Measurements from ENCODE around the gene CMSS1.

The CMSS1 gene

DNA sequence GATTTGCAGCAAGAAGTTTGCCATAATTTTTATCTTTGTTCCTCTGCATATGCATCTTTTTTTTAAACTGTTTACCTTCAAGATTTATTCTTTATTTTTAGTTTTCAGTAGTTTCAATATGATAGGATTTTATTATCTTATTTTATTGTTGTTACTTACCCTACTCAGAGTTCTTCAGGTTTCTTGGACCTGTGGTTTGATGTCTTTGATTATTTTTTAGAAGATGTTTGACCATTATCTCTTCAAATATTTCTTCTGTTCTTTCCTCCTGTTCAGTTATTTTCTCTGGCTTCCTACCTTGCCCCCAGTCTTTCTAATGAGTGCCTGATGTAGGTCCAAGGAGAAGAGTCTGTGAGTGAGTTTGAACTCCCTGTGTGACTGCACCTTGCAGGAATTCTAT lies 158.9 kb downstream of the CMSS1 start:
- H3K27me3 ChIP-seq (ENCODE audit: insufficient read depth, low read length), result no peaks in the 10 kb centered on the region
- no peaks in the 10 kb centered on the region for H3K79me2 ChIP-seq (ENCODE audit: control insufficient read depth, insufficient read depth, low read length, poor library complexity)
- no peak overlapping the region for H2BK5ac ChIP-seq (ENCODE audit: low read depth, low read length, poor library complexity)
- H4K12ac ChIP-seq (ENCODE audit: low read depth, low read length), result no peak overlapping the region
- DNase-seq, result no peak
- no peaks in the 10 kb centered on the region for H3K36me3 ChIP-seq (ENCODE audit: control insufficient read depth in 1 of 2, insufficient read depth in 2 of 2, low read length in 2 of 2)
- no peak overlapping the region for H4K8ac ChIP-seq (ENCODE audit: low read depth, low read length)
- no peaks in the 10 kb centered on the region for H3K9me3 ChIP-seq (ENCODE audit: insufficient read depth, low read depth, low read length)
- H3K23ac ChIP-seq (ENCODE audit: low read length), result no peak overlapping the region
- no peaks in the 10 kb centered on the region for H3K79me1 ChIP-seq (ENCODE audit: low read length)
- no peak overlapping the region for H3K4me2 ChIP-seq (ENCODE audit: low read length)
- H3K18ac ChIP-seq (ENCODE audit: low read length), result no peak overlapping the region
- H3K9ac ChIP-seq (ENCODE audit: low read length), result no peak overlapping the region
- H2AK5ac ChIP-seq (ENCODE audit: low read length), result no peak overlapping the region
- H3K14ac ChIP-seq (ENCODE audit: low read length), result no peak overlapping the region
- no peak overlapping the region for H3K4me3 ChIP-seq (ENCODE audit: low read depth, low read length)
- no peak overlapping the region for H3K27ac ChIP-seq (ENCODE audit: low read depth, low read length)
- H3K4me1 ChIP-seq (ENCODE audit: control insufficient read depth in 1 of 2, insufficient read depth in 2 of 2, low read length in 2 of 2), result no peaks in the 10 kb centered on the region
- H3K4ac ChIP-seq (ENCODE audit: low read depth, low read length), result no peak overlapping the region
- no peak overlapping the region for H2BK12ac ChIP-seq (ENCODE audit: low read length)
- no peak overlapping the region for H4K91ac ChIP-seq (ENCODE audit: low read depth, low read length)
- no peak overlapping the region for H2AFZ ChIP-seq (ENCODE audit: insufficient read depth, low read length, poor library complexity)
- H2BK120ac ChIP-seq (ENCODE audit: insufficient read depth, low read length, poor library complexity), result no peak overlapping the region

DNA sequence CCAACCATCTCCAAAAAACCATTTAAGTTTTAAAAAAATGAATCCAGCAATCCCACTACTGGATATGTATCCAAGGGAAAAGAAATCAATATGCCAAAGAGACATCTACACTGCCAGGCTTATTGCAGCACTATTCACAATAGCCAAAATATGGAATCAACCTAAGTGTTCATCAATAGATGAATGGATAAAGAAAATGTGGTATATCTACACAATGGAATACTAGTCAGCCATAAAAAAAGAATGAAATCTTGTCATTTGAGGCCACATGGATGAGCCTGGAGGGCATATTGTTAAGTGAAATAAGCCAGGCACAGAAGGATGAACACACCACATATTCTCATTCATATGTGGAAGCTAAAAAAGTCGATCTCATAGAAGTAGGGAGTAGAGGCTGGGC lies 160.6 kb downstream of the CMSS1 start:
- H3K14ac ChIP-seq (ENCODE audit: low read length), result no peak overlapping the region
- no CpG with 5 or more reads among the region's 1 CpG for WGBS (ENCODE audit: extremely low coverage, insufficient coverage, insufficient read length)
- H3K79me2 ChIP-seq (ENCODE audit: control insufficient read depth, insufficient read depth, low read length, poor library complexity), result no peaks in the 10 kb centered on the region
- no peak overlapping the region for H2AK5ac ChIP-seq (ENCODE audit: low read length)
- H2BK12ac ChIP-seq (ENCODE audit: low read length), result no peak overlapping the region
- no peak overlapping the region for H2AFZ ChIP-seq (ENCODE audit: insufficient read depth, low read length, poor library complexity)
- H3K23ac ChIP-seq (ENCODE audit: low read length), result no peak overlapping the region
- no peaks in the 10 kb centered on the region for H3K4me1 ChIP-seq (ENCODE audit: control insufficient read depth in 1 of 2, insufficient read depth in 2 of 2, low read length in 2 of 2)
- no peak overlapping the region for H4K91ac ChIP-seq (ENCODE audit: low read depth, low read length)
- H3K18ac ChIP-seq (ENCODE audit: low read length), result no peak overlapping the region
- no peak overlapping the region for H3K9ac ChIP-seq (ENCODE audit: low read length)
- no peak for DNase-seq
- no peak overlapping the region for H2BK5ac ChIP-seq (ENCODE audit: low read depth, low read length, poor library complexity)
- no peak overlapping the region for H3K4ac ChIP-seq (ENCODE audit: low read depth, low read length)
- no peak overlapping the region for H2BK120ac ChIP-seq (ENCODE audit: insufficient read depth, low read length, poor library complexity)
- H3K79me1 ChIP-seq (ENCODE audit: low read length), result no peaks in the 10 kb centered on the region
- no peaks in the 10 kb centered on the region for H3K27me3 ChIP-seq (ENCODE audit: insufficient read depth, low read length)
- H3K36me3 ChIP-seq (ENCODE audit: control insufficient read depth in 1 of 2, insufficient read depth in 2 of 2, low read length in 2 of 2), result no peaks in the 10 kb centered on the region
- no peaks in the 10 kb centered on the region for H3K9me3 ChIP-seq (ENCODE audit: insufficient read depth, low read depth, low read length)
- H3K4me3 ChIP-seq (ENCODE audit: low read depth, low read length), result no peak overlapping the region
- H4K8ac ChIP-seq (ENCODE audit: low read depth, low read length), result no peak overlapping the region
- H3K27ac ChIP-seq (ENCODE audit: low read depth, low read length), result no peak overlapping the region
- H4K12ac ChIP-seq (ENCODE audit: low read depth, low read length), result no peak overlapping the region
- H3K4me2 ChIP-seq (ENCODE audit: low read length), result no peak overlapping the region

- no peak overlapping the region for H3K4me2 ChIP-seq (ENCODE audit: low read length)
These were observed 162.9 kb downstream of the CMSS1 start for GRCh38 chr3:99980606-99981005.

DNA sequence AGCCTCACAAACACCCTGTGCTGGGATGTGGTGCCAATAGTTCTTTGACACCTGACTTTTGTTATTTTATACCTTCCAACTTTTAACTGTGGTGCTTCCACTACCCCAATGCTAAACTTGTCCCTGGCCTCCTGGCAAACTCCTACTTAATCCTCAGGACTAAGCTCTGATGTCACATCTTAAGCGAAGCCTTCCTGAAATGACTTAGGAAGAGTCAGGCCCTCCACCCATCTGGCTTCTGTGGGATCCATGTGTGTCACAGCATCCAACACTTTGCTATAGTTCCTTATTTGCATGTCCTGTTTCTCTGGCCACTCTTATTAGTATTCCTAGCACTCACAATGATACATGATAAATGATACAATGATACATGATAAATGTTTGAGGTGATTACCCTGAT lies 163.5 kb downstream of the CMSS1 start:
- no peaks in the 10 kb centered on the region for H3K27me3 ChIP-seq (ENCODE audit: insufficient read depth, low read length)
- no peak overlapping the region for H2BK5ac ChIP-seq (ENCODE audit: low read depth, low read length, poor library complexity)
- DNase-seq, result no peak
- no peak overlapping the region for H2AK5ac ChIP-seq (ENCODE audit: low read length)
- no peak overlapping the region for H2BK120ac ChIP-seq (ENCODE audit: insufficient read depth, low read length, poor library complexity)
- H4K8ac ChIP-seq (ENCODE audit: low read depth, low read length), result no peak overlapping the region
- no peak overlapping the region for H2AFZ ChIP-seq (ENCODE audit: insufficient read depth, low read length, poor library complexity)
- H3K14ac ChIP-seq (ENCODE audit: low read length), result no peak overlapping the region
- no peak overlapping the region for H4K12ac ChIP-seq (ENCODE audit: low read depth, low read length)
- H3K18ac ChIP-seq (ENCODE audit: low read length), result no peak overlapping the region
- no peaks in the 10 kb centered on the region for H3K36me3 ChIP-seq (ENCODE audit: control insufficient read depth in 1 of 2, insufficient read depth in 2 of 2, low read length in 2 of 2)
- WGBS (ENCODE audit: extremely low coverage, insufficient coverage, insufficient read length), result no CpG with 5 or more reads among the region's 1 CpG
- H3K4ac ChIP-seq (ENCODE audit: low read depth, low read length), result no peak overlapping the region
- H3K4me2 ChIP-seq (ENCODE audit: low read length), result no peak overlapping the region
- no peak overlapping the region for H3K9ac ChIP-seq (ENCODE audit: low read length)
- H3K23ac ChIP-seq (ENCODE audit: low read length), result no peak overlapping the region
- no peaks in the 10 kb centered on the region for H3K4me1 ChIP-seq (ENCODE audit: control insufficient read depth in 1 of 2, insufficient read depth in 2 of 2, low read length in 2 of 2)
- H3K27ac ChIP-seq (ENCODE audit: low read depth, low read length), result no peak overlapping the region
- no peak overlapping the region for H3K4me3 ChIP-seq (ENCODE audit: low read depth, low read length)
- H3K9me3 ChIP-seq (ENCODE audit: insufficient read depth, low read depth, low read length), result no peaks in the 10 kb centered on the region
- H3K79me2 ChIP-seq (ENCODE audit: control insufficient read depth, insufficient read depth, low read length, poor library complexity), result no peaks in the 10 kb centered on the region
- H3K79me1 ChIP-seq (ENCODE audit: low read length), result no peaks in the 10 kb centered on the region
- no peak overlapping the region for H4K91ac ChIP-seq (ENCODE audit: low read depth, low read length)
- no peak overlapping the region for H2BK12ac ChIP-seq (ENCODE audit: low read length)

More at GRCh38 chr3:99980606-99981005, 162.9 kb downstream of the CMSS1 start:
- Histone ChIP-seq H2AFZ (ENCODE audit: insufficient read depth, low read length, poor library complexity) (no peak overlapping the region), H3K23ac (ENCODE audit: low read length) (no peak overlapping the region), H3K4me3 (ENCODE audit: low read depth, low read length) (no peak overlapping the region), H2AK5ac (ENCODE audit: low read length) (no peak overlapping the region), H2BK12ac (ENCODE audit: low read length) (no peak overlapping the region), H3K79me2 (ENCODE audit: control insufficient read depth, insufficient read depth, low read length, poor library complexity) (no peaks in the 10 kb centered on the region), H4K12ac (ENCODE audit: low read depth, low read length) (no peak overlapping the region), H3K18ac (ENCODE audit: low read length) (no peak overlapping the region), H3K27me3 (ENCODE audit: insufficient read depth, low read length) (no peaks in the 10 kb centered on the region), H3K14ac (ENCODE audit: low read length) (no peak overlapping the region), H2BK5ac (ENCODE audit: low read depth, low read length, poor library complexity) (no peak overlapping the region), H4K8ac (ENCODE audit: low read depth, low read length) (no peak overlapping the region), H3K27ac (ENCODE audit: low read depth, low read length) (no peak overlapping the region), H4K91ac (ENCODE audit: low read depth, low read length) (no peak overlapping the region), H3K4ac (ENCODE audit: low read depth, low read length) (no peak overlapping the region), H2BK120ac (ENCODE audit: insufficient read depth, low read length, poor library complexity) (no peak overlapping the region), H3K36me3 (ENCODE audit: control insufficient read depth in 1 of 2, insufficient read depth in 2 of 2, low read length in 2 of 2) (no peaks in the 10 kb centered on the region), H3K79me1 (ENCODE audit: low read length) (no peaks in the 10 kb centered on the region), H3K4me1 (ENCODE audit: control insufficient read depth in 1 of 2, insufficient read depth in 2 of 2, low read length in 2 of 2) (no peaks in the 10 kb centered on the region), H3K9ac (ENCODE audit: low read length) (no peak overlapping the region), H3K9me3 (ENCODE audit: insufficient read depth, low read depth, low read length) (no peaks in the 10 kb centered on the region)
- no peak for DNase-seq
- WGBS (ENCODE audit: extremely low coverage, insufficient coverage, insufficient read length), result no CpG with 5 or more reads among the region's 3 CpGs
